ENCODE results near the gene ZFHX3.
A peak's percentile ranks its signal among the peaks of the same experiment; 100 is the strongest.

ZFHX3 gene

GRCh38 chr16:72847187-72848027 is 200.5 kb downstream of the ZFHX3 start:
- peak; percentile 37 for TF ChIP-seq CTCF (IDR thresholded peaks at IDR 0.05; ENCODE audit: low read depth, low read length)
- no peak for DNase-seq (ENCODE audit: extremely low read depth, low read depth)

GRCh38 chr16:72846594-72846993 is 201.3 kb downstream of the ZFHX3 start:
- no peak for DNase-seq (ENCODE audit: extremely low read depth, low read depth)

DNA sequence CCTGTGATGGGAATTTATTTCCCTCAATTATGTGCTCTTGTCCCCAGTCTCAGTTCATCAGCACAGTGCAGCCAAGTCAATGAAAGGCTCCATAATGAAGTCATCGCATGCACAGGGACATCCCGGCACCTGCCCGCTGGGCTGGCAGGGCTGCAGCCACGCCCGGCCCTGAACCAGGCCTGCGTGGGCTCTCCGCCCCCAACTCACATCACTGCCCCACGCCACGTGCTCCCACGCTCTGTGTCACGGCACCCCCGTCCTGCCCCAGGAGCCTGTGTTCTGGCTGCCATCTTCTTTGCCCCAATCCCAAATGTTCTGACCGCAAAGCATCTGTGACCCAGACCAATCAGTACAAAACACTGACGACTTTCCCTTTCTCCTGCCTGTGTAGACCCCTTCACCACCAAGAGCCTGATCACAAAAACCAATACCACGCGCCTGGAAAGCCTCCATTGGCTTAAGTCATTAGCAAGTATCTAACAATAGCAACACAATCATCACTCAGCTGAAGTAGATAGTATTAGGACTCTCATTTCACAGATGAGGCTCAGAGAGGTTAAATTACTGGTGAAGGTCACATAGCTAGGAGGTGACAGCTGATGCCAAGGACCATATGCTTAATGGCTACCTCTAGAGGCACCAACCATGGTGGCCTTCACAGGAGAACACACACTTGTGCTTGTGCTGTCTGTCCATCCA is 202.5 kb downstream of the ZFHX3 start:
- DNase-seq (ENCODE audit: extremely low read depth, low read depth): no peak
- TF ChIP-seq CTCF (IDR thresholded peaks at IDR 0.05; ENCODE audit: low read depth, low read length): no peak

More at GRCh38 chr16:72846594-72846993, 201.3 kb downstream of the ZFHX3 start:
- TF ChIP-seq CTCF (IDR thresholded peaks at IDR 0.05; ENCODE audit: low read depth, low read length): no peak

GRCh38 chr16:72844225-72844920 is 203.6 kb downstream of the ZFHX3 start:
- no peak for TF ChIP-seq CTCF (IDR thresholded peaks at IDR 0.05; ENCODE audit: low read depth, low read length)
- DNase-seq (ENCODE audit: extremely low read depth, low read depth): no peak

GRCh38 chr16:72841506-72841905 is 206.4 kb downstream of the ZFHX3 start:
- DNase-seq (ENCODE audit: extremely low read depth, low read depth): no peak
- TF ChIP-seq CTCF (IDR thresholded peaks at IDR 0.05; ENCODE audit: low read depth, low read length): no peak

- TF ChIP-seq CTCF (IDR thresholded peaks at IDR 0.05; ENCODE audit: low read depth, low read length): no peak
- DNase-seq (ENCODE audit: extremely low read depth, low read depth): no peak
Measured at GRCh38 chr16:72840631-72841381, 207.1 kb downstream of the ZFHX3 start.

Data from AG09319 (cell line).